NK-92 (cell line): ENCODE data around the gene RNF149.
"Not testable (repeated sequence)": the region's sequence is repeated elsewhere in the genome, so short reads cannot be mapped to it uniquely, and the experiment has no call there.

Source experiments
- DNase-seq: peaks from one replicate; lab custom pipeline; 2025; ENCODE audit not compliant: unreplicated experiment; lab: John Stamatoyannopoulos, UW

RNF149 gene, protein sequence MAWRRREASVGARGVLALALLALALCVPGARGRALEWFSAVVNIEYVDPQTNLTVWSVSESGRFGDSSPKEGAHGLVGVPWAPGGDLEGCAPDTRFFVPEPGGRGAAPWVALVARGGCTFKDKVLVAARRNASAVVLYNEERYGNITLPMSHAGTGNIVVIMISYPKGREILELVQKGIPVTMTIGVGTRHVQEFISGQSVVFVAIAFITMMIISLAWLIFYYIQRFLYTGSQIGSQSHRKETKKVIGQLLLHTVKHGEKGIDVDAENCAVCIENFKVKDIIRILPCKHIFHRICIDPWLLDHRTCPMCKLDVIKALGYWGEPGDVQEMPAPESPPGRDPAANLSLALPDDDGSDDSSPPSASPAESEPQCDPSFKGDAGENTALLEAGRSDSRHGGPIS

DNA sequence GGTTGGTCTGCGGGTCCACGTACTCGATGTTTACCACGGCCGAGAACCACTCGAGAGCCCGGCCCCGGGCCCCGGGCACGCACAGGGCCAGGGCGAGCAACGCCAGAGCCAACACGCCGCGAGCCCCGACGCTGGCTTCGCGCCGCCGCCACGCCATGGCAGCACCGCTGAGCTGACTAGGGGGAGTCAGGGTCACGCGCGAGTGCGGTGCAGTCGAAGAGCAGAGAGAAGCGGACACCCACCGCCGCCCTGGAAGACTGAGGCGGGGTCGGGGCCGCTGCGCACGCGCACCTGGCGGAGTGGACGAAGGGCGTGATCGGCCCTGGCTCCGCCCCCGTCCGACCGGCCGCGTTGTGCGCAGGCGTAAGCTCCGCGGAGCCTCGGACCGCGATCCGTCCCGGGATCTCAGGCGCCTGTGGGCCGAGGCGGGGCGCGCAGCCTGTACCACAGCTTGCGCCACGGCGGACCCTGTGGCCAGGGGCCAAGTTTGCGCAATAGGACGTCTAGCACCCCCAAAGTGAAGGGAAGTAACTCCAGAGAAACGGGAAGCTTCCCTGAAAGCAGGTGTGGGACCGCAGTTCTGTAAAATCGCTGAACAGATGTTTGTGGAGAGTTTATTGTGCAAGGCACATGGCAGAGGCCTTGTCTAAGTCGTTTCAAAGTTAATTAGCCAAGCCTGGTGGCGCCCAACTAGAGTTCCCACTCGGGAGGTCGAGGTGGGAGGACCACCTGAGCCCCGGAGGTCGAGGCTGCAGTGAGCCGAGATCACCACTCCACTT, at the start of gene RNF149:
Gene RNF149, minus strand, starts transcription at position 270 of the 779 bp plus-strand sequence. Its CDS starts 113 bp downstream, at position 157.
- DNase-seq = peak; percentile 39

DNA sequence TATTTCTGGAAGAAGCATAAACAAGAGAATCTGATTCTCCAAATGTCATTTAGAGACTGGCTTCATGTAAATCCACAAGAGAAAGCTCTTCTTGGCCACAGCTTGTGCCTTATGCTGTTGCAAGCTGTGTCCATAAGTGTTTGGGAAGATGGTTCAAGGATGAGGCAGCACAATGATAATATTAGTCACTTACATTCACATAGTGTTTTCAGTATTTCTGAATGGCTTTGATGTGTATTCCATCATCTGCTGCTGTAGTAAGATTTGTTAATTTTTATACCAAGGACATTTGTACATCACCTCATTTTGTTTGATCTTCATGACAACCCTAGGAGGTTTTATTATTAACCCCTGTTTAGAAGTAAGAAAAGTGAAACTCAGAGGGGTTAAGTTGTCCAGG, 48.9 kb upstream of the RNF149 start:
- DNase-seq = no peak

DNA sequence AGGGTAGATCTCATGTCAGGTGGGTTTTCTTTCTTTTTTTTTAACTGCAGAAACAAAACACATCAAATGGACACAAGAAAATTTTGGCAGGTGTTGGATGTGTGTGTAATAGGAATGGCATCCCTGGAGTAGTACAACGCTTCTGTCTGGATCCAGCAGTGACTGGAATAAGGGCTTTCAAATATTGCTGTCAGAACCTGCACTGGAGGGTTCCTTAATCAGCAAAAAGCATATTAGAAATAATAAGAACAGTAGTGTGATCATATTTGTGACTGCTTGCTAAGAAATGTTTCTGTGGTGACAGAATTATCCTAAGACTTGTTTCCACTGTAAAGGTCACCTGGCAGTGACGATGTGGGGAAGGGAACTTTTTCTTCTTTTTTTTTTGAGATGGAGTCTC, 48.0 kb upstream of the RNF149 start:
- no peak for DNase-seq

DNA sequence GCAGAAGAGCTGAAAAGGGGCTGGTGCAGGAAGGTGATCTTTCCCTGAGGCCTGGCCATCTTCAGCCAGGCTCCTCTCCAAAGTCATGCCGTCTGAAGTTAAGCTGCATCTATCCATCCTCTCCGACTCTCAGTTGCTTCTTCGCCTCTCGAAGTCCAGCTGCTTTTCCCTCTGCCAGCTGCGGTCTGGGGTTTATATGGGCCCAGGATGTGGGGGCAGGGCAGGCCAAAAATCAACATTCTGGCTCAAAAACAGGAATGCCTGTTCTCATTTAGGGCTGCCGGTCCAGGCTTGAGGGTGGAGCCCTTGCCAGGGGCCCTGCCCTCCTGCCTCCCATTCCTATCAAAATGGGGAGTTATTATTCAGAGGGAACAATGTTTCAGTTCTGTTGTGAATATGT, 47.6 kb upstream of the RNF149 start:
- no peak for DNase-seq

DNA sequence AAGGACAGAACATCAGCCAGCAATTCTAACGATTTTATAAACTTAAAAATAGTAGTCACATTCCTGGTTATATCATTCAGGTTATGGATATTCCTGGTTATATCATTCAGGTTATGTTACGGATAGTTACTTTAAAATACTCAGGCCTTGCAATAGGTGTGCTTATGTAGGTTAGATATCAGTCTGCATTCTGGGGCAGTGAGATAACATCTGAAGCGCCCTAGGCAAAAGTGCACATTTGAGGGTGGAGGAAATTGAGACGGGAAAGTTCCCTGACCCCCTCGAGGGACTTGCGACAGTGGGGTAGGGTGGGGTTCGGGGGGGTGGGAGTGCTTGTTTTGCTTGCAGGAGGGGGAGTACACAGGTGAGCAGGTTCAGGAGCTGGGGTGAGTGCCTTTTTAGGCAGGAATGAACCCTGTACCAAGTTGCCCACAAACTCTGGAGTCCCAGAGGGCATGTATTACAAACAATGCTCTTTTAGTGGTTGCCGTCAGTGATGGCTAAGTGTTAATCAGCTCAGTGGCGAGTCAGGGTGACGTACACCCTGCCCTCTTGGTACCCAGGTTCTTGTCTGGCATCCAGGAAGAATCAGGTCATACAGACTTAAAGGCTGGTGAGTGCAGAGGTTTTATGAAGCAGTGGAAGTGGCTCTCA, 47.0 kb upstream of the RNF149 start:
- DNase-seq = no peak

DNA sequence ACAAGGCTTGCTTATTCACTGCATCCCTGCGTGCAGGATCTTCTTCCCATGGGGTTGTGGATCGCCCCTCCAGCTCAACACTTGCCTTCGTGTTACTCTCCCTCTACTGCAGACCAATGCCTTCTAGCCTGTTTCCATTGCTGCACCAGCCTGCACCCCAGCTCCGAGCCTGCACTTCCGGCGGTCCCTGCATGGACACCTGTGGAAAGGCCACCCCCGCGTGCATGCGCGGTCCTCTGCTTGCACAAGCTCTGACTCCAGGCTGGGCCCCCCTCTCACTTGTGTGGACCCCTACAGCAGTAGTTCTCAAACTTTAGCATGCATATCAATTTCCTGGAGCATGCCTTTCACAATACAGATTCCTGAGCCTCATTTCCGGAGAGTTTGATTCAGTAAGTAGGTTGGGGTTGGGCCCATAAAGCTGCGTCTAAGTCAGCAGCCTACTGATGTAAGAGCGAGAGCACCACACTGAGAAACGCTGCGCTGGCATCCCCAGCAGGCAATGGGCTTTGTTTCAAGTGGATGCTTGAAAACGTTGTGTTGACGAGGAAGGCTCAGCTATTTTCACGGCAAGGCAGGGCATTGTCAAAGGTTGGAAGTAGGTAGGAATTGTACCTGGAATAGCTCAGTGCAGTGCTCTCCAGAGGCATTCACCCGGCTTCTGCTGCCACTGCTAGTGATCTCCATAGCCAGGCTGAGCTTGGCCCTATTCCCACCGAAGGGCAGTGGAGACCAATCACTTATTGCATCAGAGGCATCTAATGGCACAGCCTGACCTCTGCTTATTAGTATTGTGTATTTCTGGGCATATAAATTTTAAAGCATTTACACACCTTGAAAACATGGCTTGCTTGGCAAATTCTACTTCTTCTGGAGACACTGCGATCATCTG, 46.2 kb upstream of the RNF149 start:
- DNase-seq = no peak

DNA sequence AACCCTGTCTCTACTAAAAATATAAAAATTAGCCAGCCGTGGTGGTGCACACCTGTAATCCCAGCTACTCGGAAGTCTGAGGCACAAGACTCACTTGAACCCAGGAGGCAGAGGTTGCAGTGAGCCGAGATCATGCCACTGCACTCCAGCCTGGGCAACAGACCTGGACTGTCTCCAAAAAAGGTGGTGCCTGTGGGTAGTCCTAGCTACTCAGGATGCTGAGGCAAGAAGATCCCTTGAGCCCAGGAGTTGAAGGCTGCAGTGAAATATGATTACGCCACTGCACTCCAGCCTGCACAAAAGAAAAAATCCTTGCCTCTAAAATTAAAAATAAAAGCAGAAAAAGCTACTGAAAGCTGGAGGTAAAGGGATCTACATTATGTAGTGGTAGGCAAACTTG, 44.1 kb upstream of the RNF149 start:
- DNase-seq = not testable (repeated sequence)

DNA sequence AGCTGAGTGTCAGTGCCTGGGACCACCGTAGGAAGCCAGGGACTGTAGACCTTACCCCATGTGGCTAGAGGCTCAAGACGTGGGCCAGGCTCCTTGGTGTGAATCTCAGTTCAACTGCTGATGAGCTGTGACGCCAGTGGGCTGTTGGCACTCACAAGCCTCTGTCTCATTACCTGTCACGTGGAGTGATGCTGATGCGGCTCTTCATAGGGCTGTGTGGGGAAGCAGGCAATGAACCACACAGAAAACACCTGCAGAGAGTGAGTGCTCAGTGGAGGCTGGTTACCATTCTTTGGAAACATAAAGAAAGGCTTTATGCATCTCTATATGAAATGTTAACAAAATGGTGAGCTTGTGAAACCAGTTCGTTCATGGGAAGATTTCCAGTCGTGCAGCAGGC, 42.7 kb upstream of the RNF149 start:
- no peak for DNase-seq

DNA sequence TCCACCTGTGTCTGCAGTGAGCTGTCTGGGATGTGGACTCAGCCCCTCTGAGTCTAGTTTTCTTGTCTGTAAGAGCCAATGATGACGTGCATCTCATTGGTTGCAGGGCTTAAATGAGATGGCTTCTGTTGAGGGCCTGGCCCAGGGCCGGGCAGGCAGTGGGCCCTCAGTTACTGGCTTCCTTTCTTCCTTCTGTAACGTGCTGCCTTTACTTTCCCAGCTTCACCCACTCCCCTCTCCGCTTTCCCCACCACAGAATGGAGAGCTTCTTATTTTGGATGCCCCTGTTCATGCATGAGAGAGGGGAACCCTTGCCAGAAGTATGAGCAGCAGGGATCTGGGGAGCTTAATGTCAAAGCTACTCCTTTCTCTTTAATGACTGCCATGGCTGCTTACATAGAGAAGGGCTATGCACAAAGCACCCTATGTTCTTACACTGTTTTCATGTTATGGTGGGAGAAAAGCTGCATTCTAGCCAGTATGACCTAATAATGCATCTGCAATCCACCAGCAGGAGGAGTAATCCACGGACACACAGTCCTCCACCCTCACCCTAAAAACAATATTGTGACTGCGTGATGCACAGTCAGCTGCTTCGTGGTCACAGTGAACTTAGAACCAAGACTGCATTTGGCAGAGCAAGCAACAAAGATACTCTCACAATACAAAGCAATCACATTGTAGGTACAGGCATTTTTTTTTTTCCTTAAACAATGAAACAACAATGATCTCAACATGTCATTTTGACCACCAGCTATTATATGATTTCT, 41.6 kb upstream of the RNF149 start:
- no peak for DNase-seq

DNA sequence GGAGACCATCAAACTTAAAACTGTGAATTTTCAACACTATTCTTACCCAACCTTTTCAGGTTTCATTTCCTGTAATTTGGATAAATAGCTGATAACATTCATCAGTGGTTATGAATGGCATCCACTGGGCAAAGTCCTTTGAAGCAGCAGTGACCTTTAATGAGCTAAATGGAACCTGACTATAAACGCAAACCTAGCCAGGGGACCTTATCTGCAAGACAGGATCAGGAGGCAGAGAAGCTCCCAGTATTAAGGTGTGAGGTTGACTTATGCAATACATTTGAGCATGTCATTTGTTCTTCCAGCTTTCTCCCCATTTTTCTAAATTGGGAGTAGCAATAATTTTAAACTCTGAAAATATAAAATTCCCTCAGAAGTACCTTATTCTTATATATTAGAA, 40.4 kb upstream of the RNF149 start:
- no peak for DNase-seq

DNA sequence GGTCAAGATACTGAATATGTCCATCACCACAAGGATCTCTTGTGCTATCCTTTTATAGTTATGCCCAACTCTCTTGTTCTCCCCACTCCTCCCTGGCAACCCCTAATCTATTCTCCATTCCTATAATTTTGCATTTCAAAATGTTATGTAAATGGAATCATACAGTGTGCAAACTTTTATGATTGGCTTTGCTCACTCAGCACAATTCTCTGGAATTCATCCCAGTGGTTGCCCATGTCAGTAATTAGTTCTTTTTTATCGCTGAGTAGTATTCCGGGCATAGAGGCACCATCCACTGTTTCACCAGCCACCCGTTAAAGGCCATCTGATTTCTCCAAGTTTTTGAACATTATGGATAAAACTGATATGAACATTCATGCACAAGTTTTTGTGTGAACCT, 38.4 kb upstream of the RNF149 start:
- no peak for DNase-seq

DNA sequence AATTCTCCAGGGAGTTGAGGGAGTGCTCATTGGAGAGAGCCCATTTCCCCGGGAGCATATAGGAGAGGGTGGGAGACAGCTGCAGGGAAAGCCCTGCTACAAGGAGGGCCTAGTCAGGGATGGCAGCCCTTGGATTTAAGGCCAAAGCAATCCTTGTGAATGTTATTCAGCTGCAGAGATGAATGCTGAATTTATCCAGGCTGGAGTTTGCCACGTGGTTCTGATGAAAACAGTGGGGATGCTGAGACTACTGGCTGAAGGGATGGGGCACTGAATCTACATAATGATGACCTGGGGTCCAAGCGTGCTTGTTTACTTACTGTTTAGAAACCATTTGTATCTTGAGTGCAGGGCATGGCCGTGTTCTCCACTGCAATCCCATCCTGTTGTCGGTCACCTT, 35.6 kb upstream of the RNF149 start:
- DNase-seq = no peak

DNA sequence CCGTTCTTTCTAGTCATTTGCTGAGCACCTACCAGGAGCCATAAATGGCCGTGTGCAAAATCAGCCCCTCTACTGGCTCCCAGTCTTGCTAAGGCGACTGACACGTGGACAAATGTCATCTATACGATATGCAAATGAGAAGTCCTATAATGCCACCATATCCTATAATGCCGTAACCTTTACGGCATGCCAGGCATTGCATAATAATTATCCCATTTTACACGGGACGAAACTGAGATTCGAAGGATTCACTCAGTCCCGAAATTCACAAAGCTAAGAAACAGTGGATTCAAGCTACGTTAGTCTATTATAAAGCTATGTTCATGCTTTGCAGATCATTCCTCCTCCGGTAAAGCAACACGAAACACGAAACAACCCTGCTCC, 34.1 kb upstream of the RNF149 start:
- no peak for DNase-seq

DNA sequence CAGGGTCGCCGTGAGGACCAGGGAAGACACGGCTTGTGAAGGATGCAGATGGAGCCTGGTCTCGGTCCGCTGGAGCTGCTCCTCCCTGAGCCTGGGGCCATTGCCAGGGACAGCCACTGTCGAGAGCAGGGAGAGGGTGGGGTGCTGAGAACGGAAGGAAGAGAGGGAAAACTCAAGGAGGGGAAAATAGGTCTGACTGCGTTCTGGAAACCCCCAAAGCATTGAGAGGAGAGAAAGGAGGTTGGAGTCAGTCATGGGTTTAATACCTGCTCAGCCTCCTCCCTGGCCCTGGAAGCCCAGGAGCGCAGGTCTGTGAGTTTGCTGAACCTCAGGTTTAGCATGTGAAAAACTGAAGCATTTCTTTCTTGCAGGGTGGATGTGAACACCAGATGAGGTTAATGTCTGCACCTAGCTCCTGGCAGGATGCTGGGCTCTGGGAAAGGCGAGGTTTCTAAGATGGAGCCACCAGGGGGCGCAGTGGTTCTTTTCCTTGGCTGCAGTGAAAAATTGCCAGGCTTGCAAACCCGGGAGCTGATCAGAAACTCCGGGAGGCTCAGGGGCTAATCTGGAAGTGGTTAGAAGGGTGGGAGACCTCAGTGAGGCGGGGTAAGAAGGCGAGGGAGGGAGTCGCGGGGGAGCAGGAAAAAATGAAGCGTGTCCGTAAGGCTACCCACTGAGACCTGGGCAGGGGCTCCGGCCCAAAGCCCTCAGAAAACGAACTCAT, 33.6 kb upstream of the RNF149 start:
- DNase-seq = no peak

DNA sequence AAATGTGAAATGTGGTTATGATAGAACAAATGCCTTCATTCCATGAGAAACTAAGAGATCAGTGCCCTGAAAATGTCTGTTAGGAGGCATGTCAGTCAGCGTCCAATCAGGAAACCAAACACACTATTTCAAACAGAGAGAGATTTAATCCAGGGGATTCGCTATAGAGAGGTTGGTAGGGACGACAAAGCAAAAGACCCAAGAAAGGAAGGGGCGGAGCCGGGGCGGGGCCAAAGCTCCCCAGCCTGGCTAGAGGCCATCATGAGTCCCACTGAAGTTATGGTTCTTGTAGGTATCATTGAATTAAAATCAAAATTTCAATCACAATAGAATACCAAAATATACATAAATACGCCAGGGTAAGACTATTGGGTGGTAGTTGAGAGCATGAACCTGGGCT, 32.9 kb upstream of the RNF149 start:
- no peak for DNase-seq

DNA sequence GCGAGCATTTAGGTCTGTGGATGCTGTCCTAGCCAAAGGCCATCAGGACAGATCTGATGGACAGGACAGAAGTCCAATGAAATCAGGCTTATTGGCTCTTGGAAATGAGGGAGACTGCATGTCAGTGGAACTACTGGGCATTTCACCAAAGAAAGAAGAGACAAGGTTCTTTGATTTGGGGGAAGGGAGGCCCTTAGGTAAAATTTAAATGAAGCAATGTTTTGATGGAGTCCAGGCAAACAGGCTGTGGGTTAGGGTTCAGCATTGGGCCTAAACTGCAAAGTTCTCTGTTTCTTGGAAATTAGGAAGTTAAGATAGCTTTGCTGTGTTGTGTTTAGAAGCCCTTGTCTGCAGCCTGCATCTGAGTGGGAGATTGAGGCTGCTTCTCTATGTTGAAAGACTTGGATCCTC, 31.6 kb upstream of the RNF149 start:
- no peak for DNase-seq

DNA sequence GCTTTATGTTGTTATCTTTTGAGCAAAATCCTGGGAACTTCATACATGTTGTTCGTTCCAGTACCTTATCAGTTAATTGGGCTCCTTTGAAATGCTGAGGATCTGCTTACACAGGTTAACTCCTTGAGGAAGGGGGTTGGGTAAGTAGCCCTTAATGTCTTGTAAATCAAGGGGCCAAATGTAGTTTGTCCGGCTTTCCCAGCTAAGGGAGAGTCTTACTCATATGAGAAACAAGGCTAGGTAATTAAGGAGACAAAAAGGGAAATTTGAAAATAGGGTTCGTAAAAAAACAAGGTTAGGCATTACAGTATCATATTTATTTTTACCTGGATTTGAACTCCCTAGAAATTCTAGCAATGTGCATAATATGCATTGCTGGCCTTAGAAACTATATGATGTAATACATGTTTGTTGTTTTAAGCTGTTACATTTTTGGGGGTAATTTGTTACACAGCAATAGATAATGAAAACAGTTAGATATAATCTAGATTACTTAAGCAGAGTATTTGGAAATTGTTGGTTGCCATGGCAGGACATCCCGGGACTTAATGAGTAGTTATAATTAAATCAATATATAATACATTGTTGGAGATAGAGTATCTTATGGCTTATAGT, 30.9 kb upstream of the RNF149 start:
- DNase-seq = no peak

DNA sequence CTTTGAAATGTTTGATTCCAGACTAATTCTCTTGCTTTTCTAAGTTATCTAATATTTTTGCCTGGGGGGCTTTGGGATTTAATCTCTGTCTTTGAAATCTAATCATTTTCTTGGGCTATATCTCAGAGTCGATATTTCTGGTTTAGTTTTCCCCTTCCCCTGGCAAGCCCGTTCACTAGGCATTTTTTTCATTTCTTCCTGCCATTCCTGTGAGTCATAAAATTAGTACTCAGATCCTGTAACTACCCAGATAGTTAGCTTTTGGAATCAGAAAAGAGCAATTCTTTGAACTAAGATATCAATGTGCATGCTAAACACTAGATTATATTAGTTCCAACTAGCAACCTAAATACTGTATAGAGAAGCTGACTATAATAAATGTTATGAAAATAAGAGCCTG, 29.4 kb upstream of the RNF149 start:
- DNase-seq = no peak
